K562 (cell line): Measurements from ENCODE around the gene PDE4A. TPM values are rescaled to one million over a fixed set of nuclear protein-coding genes. Genes with fewer than 3 reads are reported as not detected.
A peak's percentile ranks its signal among the peaks of the same experiment; 100 is the strongest.

Experiments used
- CHD2 ChIP-seq: IDR thresholded peaks from 2 replicates; pipeline ENCODE4 v1.6.1; 2011; ENCODE audit warnings: low read depth, low read length
- EGR1 ChIP-seq: fragments of 450-650 bp; conservative IDR thresholded peaks from 2 replicates; pipeline ENCODE4 v1.6.1; 2017; ENCODE audit warnings: mild to moderate bottlenecking
- HDAC1 ChIP-seq, 2 experiments: fragments of 450-650 bp; IDR thresholded peaks; 2 replicates each; pipeline ENCODE4 v1.6.1; 2016 to 2017; ENCODE audit warnings: inconsistent platforms in 1 of 2, mild to moderate bottlenecking in 1 of 2, moderate library complexity in 1 of 2
- ILF3 ChIP-seq: fragments of 450-650 bp; IDR thresholded peaks from 2 replicates; pipeline ENCODE4 v1.6.1; 2018; ENCODE audit warnings: antibody characterized with exemption, mild to moderate bottlenecking, moderate library complexity, borderline replicate concordance
- NEUROD1 ChIP-seq: fragments of 150-350 bp; IDR thresholded peaks from 2 replicates; pipeline ENCODE4 v1.6.1; 2014; ENCODE audit warnings: borderline replicate concordance, low read length, low read depth; ENCODE audit not compliant: partially characterized antibody
- NFIC ChIP-seq: fragments of 450-650 bp; IDR thresholded peaks from 2 replicates; pipeline ENCODE4 v1.6.1; 2017; ENCODE audit warnings: mild to moderate bottlenecking, inconsistent platforms
- PHB2 ChIP-seq: fragments of 450-650 bp; IDR thresholded peaks from 2 replicates; pipeline ENCODE4 v1.6.1; 2017; ENCODE audit warnings: low read depth
- SMAD3 ChIP-seq: fragments of 450-650 bp; formaldehyde crosslinking; conservative IDR thresholded peaks from 2 replicates; pipeline ENCODE4 v1.4.0; 2020; ENCODE audit warnings: mild to moderate bottlenecking
- SRSF7 ChIP-seq: fragments of 200-400 bp; formaldehyde crosslinking; optimal IDR thresholded peaks from 2 replicates; pipeline ENCODE3; 2017; ENCODE audit warnings: mild to moderate bottlenecking, low read depth, low read length
- ZKSCAN8 ChIP-seq: fragments of 200-800 bp; sonication (Bioruptor generic); IDR thresholded peaks from 2 replicates; pipeline ENCODE4 v1.6.1; 2016; ENCODE audit warnings: missing genetic modification characterization, missing compliant biosample characterization
- ZNF253 ChIP-seq: fragments of 250-450 bp; sonication (Bioruptor Pico); conservative IDR thresholded peaks from 2 replicates; pipeline ENCODE4 v1.6.1; 2021; ENCODE audit warnings: mild to moderate bottlenecking
- ZNF347 ChIP-seq: fragments of 450-650 bp; formaldehyde crosslinking; IDR thresholded peaks from 2 replicates; pipeline ENCODE4 v1.4.0; 2020; ENCODE audit warnings: low read depth, mild to moderate bottlenecking, moderate library complexity
- ZSCAN29 ChIP-seq: fragments of 450-650 bp; IDR thresholded peaks from 2 replicates; pipeline ENCODE4 v1.6.1; 2017
- polyA plus RNA-seq, 8 experiments: library from polyadenylated mRNA; depleted of rRNA in 4 of 8; stranded (reverse) in 5 of 8; unstranded in 3 of 8; fragments of >200 nt; fragmentation: Nextera tagmentation in 2 of 8; fragmentation: Illumina TruSeq in 1 of 8; extraction: Ambion mirVana in 2 of 8; extraction: Trizol in 1 of 8; gene quantifications; 2 replicates each; pipeline versions ENCODE4 v1.2.1 to v1.2.3, GENCODE V29; 2011 to 2014; ENCODE audit warnings: inconsistent platforms in 1 of 8, missing spikeins in 1 of 8
- total RNA-seq, 7 experiments: library from RNA; depleted of rRNA in 6 of 7; stranded (reverse); fragments of >200 nt in 6 of 7; fragmentation: Illumina TruSeq in 2 of 7; extraction: Trizol in 2 of 7; gene quantifications; 2 replicates each; pipeline versions ENCODE4 v1.2.1 to v1.2.3, GENCODE V29; 2011 to 2021; ENCODE audit warnings: low replicate concordance in 1 of 7
- TF ChIP-seq, protein P1 (sequence below): sonication (generic); formaldehyde crosslinking; IDR thresholded peaks from 2 replicates; pipeline ENCODE4 v1.8.1; 2023; ENCODE audit warnings: missing genetic modification reagents, mild to moderate bottlenecking, borderline replicate concordance
- TF ChIP-seq, protein P2 (sequence below): IDR thresholded peaks from 2 replicates; pipeline ENCODE4 v1.6.1; 2014; ENCODE audit warnings: antibody characterized with exemption
- TF ChIP-seq, protein P3 (sequence below): fragments of 450-650 bp; IDR thresholded peaks from 2 replicates; pipeline ENCODE4 v1.7.0; 2016; ENCODE audit warnings: borderline replicate concordance
- TF ChIP-seq, protein P4 (sequence below), 2 experiments: IDR thresholded peaks; 2 replicates each; pipeline ENCODE4 v1.6.1; 2012; ENCODE audit warnings: improper control_type of control experiment in 2 of 2, low read depth in 2 of 2, low read length in 2 of 2, borderline replicate concordance in 1 of 2

Gene PDE4A
- total and polyA plus RNA-seq, 9 of the 15 experiments (the other 6 are each of a cell fraction or from before 2014, with no cell fraction given): 0.66 to 26.9 (median 4.6) TPM

DNA sequence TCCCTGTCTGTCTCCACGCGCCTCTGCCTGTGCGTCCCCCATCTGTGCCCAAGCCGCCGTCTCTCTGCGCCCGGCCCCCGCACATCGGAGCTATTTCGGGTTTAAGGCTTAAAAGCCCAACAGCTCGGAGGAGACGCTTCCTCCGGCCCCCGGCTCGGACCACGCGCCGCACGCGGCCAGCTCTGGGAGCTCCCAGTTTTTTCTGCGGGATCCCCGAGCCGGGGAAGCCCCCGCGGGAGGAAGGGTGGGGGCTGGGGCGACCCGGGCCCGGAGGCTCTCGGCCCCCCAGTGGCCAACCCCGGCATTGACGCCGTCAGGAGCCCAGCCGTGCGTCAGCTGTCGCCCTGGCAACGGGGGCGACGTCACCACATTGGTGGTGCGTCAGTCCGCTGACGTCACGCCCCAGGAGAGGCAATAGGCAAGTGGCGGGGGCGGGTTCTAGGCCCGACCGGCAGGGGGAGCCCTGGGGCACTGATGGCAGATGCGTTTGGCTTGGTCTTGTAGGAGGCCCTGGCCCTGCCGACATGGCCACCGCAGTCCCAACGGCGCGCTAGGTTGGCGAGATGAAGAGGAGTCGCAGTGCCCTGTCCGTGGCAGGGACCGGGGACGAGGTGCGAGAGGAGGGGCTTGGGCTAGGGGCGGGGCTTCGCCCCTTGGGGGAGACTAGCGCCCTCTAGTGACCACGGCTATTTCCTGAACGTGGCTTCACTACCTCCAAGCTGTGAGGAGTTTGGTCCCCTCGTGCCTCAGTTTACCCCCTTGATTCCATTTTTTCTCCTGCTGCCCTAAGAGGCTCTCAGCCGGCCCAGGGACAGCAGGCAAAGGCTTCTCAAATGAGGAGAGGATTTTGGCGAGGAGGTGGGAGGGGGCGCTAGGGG, 3.7 kb upstream of the PDE4A start (continued):
- TF ChIP-seq, protein P1, sequence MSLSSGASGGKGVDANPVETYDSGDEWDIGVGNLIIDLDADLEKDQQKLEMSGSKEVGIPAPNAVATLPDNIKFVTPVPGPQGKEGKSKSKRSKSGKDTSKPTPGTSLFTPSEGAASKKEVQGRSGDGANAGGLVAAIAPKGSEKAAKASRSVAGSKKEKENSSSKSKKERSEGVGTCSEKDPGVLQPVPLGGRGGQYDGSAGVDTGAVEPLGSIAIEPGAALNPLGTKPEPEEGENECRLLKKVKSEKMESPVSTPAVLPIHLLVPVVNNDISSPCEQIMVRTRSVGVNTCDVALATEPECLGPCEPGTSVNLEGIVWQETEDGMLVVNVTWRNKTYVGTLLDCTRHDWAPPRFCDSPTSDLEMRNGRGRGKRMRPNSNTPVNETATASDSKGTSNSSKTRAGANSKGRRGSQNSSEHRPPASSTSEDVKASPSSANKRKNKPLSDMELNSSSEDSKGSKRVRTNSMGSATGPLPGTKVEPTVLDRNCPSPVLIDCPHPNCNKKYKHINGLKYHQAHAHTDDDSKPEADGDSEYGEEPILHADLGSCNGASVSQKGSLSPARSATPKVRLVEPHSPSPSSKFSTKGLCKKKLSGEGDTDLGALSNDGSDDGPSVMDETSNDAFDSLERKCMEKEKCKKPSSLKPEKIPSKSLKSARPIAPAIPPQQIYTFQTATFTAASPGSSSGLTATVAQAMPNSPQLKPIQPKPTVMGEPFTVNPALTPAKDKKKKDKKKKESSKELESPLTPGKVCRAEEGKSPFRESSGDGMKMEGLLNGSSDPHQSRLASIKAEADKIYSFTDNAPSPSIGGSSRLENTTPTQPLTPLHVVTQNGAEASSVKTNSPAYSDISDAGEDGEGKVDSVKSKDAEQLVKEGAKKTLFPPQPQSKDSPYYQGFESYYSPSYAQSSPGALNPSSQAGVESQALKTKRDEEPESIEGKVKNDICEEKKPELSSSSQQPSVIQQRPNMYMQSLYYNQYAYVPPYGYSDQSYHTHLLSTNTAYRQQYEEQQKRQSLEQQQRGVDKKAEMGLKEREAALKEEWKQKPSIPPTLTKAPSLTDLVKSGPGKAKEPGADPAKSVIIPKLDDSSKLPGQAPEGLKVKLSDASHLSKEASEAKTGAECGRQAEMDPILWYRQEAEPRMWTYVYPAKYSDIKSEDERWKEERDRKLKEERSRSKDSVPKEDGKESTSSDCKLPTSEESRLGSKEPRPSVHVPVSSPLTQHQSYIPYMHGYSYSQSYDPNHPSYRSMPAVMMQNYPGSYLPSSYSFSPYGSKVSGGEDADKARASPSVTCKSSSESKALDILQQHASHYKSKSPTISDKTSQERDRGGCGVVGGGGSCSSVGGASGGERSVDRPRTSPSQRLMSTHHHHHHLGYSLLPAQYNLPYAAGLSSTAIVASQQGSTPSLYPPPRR: no peak
- TF ChIP-seq HDAC1 (IDR thresholded peaks at IDR 0.05) (peak in 1 of 2 experiments; percentile 86; a peak in 2 of 4 replicates), EGR1 (peak; percentile 97), NEUROD1 (peak; percentile 93), ILF3 (no peak), ZNF253 (CRISPR knock-in tag) (no peak), NFIC (peak; percentile 57; the same call in 1 of the 2 replicates), PHB2 (peak; percentile 56; the same call in 1 of the 2 replicates), ZKSCAN8 (no peak), SRSF7 (no peak), ZNF347 (CRISPR knock-in tag) (no peak), SMAD3 (peak; percentile 67; the same call in 1 of the 2 replicates), ZSCAN29 (no peak), CHD2 (peak; percentile 71)
- TF ChIP-seq, protein P2, sequence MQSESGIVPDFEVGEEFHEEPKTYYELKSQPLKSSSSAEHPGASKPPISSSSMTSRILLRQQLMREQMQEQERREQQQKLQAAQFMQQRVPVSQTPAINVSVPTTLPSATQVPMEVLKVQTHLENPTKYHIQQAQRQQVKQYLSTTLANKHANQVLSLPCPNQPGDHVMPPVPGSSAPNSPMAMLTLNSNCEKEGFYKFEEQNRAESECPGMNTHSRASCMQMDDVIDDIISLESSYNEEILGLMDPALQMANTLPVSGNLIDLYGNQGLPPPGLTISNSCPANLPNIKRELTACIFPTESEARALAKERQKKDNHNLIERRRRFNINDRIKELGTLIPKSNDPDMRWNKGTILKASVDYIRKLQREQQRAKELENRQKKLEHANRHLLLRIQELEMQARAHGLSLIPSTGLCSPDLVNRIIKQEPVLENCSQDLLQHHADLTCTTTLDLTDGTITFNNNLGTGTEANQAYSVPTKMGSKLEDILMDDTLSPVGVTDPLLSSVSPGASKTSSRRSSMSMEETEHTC: no peak
- TF ChIP-seq, protein P3, sequence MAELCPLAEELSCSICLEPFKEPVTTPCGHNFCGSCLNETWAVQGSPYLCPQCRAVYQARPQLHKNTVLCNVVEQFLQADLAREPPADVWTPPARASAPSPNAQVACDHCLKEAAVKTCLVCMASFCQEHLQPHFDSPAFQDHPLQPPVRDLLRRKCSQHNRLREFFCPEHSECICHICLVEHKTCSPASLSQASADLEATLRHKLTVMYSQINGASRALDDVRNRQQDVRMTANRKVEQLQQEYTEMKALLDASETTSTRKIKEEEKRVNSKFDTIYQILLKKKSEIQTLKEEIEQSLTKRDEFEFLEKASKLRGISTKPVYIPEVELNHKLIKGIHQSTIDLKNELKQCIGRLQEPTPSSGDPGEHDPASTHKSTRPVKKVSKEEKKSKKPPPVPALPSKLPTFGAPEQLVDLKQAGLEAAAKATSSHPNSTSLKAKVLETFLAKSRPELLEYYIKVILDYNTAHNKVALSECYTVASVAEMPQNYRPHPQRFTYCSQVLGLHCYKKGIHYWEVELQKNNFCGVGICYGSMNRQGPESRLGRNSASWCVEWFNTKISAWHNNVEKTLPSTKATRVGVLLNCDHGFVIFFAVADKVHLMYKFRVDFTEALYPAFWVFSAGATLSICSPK: no peak
- TF ChIP-seq, protein P4, sequence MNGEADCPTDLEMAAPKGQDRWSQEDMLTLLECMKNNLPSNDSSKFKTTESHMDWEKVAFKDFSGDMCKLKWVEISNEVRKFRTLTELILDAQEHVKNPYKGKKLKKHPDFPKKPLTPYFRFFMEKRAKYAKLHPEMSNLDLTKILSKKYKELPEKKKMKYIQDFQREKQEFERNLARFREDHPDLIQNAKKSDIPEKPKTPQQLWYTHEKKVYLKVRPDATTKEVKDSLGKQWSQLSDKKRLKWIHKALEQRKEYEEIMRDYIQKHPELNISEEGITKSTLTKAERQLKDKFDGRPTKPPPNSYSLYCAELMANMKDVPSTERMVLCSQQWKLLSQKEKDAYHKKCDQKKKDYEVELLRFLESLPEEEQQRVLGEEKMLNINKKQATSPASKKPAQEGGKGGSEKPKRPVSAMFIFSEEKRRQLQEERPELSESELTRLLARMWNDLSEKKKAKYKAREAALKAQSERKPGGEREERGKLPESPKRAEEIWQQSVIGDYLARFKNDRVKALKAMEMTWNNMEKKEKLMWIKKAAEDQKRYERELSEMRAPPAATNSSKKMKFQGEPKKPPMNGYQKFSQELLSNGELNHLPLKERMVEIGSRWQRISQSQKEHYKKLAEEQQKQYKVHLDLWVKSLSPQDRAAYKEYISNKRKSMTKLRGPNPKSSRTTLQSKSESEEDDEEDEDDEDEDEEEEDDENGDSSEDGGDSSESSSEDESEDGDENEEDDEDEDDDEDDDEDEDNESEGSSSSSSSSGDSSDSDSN (IDR thresholded peaks at IDR 0.05; ENCODE audit: borderline replicate concordance in 1 of 2, low read depth in 2 of 2, low read length in 2 of 2): peak in 1 of 2 experiments; percentile 79; a peak in 1 of 4 replicates
